Activated CD4-positive, alpha-beta T cell treated with anti-CD3 and anti-CD28 coated beads, Interleukin-2, Interleukin-4, amounts not matched to agents 100 ng/mL and 50 ng/mL, durations not matched to agents 16 hours and 8 hours (primary cell): Measurements from ENCODE around the gene COIL.

Experiments used
- DNase-seq: peaks from one replicate; pipeline ENCODE4 v3.0.0-alpha.2; 2020; ENCODE audit warnings: low spot score

COIL gene

GRCh38 chr17:56909742-56910508, 50.9 kb downstream of the COIL start:
- no peak for DNase-seq

DNA sequence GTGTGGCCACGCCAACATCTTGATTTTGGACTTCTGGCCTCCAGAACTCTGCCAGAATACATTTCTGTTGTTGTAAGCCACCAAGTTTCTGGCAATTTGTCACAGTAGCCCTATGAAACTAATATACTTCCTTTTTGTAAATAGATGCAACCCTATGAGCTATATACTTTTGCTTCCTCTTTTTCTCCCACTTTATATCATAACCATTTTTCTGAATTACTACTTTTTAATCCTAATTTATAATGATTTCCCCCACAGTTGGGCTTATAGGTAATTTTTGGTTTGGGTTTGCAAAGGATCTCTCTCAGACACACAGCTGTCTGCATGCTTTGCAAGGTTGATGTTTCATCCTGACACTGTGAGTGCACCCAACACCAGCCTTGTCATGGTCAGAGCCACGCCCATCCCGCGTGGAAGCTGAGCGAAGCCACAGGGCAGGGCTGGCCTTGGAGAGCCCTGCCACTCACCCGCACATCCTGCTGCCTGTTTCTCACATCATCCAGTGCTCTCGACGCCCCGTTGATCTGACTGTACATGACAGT, 52.8 kb downstream of the COIL start:
- DNase-seq, result peak; percentile 59

GRCh38 chr17:56903560-56903959, 57.3 kb downstream of the COIL start:
- DNase-seq, result no peak

DNA sequence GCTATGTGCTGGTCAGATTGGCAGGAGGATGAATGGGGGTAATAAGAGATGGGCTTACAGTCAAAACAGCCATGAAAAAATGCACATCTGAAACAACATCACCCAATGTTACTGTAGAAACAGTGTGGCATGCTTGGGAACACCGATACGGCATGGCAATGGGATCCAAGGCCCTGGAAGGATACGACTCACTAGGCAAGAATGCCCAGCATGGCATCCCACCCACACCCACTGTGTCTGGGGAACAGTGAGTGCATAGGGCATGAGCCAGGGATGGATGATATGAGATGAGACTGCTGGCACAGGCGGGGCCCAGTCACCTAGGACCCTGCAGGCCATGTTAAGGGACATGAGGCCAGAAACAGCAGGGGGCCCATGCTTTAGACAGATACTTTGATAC, 58.5 kb downstream of the COIL start:
- no peak for DNase-seq

DNA sequence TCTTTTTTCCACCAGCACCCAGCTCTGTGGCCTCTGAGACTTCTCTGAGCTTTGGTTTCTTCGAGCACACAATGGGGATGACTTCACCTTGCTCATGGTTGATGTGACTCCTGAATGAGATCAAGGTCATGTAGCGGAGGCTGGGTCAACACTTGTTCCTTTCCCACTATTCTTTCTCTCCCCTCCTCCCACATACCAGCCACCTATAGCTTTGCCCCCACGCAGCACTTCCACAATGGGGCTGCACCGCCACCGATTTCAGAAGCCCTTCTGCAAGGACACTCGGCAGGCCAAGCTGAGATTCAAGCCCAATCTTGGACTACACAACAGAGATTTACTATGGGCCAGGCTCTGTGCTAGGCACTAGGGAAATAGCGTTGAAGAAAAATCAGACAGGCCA, 61.4 kb downstream of the COIL start:
- DNase-seq, result no peak

DNA sequence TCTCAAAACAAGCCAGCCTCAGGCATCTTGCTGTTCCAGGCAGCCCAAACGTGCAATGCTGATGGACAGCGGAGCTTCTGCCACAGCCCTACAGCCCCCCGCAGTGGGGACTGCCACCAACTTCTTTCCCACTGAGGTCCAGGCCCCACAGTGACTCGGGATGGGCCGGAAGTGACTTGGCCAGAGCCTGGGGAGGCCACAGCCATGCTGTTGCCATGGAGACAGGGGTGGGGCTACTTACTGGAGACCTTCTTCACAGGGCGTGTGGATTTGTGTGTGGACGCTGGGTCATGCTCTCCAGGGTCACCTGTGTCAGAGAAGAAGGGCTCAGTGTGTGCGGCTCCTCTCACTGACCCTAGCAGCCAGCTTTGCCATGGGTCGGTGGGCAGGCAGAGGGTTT, 62.0 kb downstream of the COIL start:
- no peak for DNase-seq

DNA sequence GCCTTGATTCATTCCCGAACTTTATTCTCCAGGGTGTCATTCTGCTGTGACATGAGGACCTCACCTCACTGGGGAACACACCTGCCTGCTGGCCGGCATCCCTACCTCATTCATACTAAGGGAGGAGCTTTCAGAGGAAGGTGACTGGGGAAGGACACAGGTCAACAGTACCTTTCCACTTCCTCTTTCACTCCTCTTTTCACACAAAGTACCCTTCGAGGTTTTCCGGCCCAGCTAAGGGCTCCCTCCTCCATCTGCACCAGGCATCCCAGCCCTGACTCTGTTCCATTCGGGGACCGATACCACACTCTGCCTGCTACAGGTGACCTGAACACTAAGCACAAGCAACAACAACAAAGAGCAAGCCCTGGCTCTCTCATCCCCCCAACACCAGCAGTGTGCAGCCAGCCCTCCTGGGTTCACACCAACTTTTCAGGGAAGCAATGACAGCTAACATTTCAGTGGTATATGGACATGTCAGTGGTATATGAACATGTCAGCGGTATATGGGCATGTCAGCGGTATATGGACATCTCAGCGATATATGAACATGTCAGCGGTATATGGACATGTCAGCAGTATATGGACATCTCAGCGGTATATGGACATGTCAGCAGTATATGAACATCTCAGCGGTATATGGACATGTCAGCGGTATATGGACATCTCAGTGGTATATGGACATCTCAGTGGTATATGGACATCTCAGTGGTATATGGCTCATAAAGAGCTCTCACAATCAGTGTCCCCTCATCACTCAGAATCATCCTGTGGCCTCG, 63.0 kb downstream of the COIL start:
- DNase-seq, result no peak

- no peak for DNase-seq
Measured at GRCh38 chr17:56896968-56897359, 63.9 kb downstream of the COIL start.

DNA sequence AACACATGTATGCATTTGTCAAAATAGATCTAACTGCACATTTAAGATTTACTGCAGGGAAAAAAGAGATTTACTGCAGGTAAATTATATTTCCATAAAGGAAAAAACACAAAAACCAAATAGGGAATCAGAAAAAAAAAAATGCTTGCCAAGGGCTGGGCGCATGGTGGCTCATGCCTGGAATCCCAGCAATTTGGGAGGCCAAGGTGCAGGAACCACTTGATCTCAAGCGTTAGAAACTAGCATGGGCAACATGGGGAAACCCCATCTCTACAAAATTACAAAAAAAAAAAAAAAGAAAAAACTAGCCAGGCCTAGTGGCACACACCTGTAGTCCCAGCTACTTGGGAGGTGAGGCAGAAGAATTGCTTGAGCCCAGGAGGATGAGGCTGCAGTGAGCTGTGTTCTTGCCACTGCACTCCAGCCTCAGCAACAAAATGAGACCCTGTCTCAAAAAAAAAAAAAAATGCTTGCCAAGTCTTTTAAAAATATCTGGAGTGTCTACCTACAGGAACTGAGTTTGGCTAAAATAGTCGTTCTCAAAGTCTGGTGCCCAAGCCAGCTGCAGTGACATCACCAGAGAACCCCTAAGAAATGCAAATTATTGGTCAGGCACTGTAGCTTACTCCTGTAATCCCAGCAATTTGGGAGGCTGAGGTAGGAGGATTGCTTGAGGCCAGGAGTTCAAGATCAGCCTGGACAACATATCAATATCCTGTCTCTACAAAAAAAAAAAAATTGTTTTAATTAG, 64.5 kb downstream of the COIL start:
- no peak for DNase-seq

- DNase-seq, result no peak
Measured at GRCh38 chr17:56894859-56895455, 65.9 kb downstream of the COIL start.

DNA sequence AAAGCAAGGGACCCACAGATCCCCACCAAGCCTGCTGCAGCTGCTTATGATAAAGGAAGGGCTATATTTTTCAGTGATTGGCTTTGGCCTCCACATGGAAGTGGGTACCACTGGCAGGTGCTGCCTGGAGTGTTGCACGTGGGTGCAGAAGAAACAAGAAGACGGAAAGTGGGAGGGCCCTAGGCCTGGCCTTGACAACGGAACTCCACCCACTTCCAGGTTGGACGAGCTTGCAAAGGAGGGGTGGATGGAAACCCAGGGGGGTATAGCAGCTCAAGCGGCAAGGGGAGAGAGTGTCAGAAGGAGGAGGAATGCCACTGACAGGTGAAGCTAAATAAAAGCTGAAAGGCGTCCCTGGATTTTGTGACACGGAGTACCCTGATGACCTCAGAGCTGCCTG, 67.3 kb downstream of the COIL start:
- no peak for DNase-seq

- no peak for DNase-seq
Measured at GRCh38 chr17:56892333-56892732, 68.5 kb downstream of the COIL start.

DNA sequence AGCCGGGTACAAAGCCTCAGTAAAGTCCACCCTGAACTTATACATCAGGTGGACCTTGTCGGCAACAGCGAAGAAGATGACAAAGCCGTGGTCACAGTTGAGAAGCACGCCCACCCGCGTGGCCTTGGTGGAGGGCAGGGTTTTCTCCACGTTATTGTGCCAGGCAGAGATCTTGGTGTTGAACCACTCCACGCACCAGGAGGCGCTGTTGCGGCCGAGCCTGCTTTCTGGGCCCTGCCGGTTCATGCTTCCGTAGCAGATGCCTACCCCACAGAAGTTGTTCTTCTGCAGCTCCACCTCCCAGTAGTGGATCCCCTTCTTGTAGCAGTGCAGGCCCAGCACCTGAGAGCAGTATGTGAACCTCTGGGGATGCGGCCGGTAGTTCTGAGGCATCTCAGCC, 69.1 kb downstream of the COIL start:
- no peak for DNase-seq

DNA sequence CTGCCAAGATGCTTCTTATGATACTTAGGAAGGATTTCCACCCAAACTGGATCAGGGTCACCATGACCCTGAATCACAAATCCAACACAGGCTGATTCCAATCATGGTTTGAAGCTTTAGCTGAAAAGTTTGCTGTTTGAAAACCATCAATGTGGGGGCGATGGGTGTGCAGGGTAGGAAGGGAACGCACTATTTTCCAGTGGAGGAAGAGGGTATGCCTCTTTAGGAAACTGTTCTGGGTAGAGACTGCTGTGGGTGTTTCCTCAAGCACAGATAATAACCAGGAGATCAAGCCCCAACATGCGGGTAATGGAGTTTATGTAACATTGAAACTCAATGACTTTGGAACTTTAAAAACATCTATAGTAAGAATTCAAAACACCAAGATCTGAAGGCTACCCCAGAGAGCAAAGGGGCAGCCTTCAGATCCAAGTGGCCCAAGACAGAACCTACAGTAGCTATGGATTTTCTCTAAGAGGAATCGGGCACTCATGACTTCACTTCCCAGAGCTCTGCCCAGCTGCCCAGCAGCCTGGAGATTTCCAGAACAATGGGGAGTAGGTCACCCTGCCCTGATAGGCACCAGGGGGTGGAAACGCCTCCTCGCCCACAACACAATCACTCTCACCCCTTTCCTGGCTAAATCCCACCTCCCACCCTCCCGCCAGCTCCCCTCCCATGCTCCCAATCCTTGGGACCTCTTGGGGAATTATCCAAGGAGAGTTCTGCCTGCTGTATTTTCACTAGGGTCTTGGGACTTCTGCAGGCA, 69.8 kb downstream of the COIL start:
- no peak for DNase-seq

DNA sequence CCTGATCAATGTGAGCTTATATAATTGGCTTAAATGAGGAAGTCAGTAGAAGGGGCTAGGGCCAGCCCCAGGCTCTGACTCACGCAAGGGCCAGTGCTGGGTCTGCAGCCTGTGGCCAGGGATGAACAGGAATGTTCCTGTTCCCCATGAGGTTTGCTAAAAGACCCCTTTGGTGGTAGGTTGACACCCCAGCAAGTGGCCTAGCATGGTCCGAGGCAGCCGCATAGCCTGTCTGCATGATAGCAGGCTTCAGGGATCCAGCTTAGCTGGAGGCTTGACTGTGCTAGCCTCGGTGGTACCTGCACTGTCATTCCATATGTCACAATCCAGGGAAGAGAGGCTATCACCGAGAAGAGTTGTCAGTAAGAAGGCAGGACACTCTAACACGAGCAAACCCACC, 70.5 kb downstream of the COIL start:
- no peak for DNase-seq
